Natural killer cell (primary cell): Measurements from ENCODE around the gene CCSAP. TPM values are rescaled to one million over a fixed set of nuclear protein-coding genes. Genes with fewer than 3 reads are reported as not detected.

ENCODE experiments used
- ATAC-seq, 3 donors: fragments of 150-1000 bp in 2 of 3; fragments of 200-7000 bp in 1 of 3; cut with Tn5 transposase; 1 replicate in 1 of 3; 2 replicates in 2 of 3; pipeline ENCODE4 v1.10.0; 2021; ENCODE audit warnings: mild to moderate bottlenecking in 2 of 3, moderate library complexity in 2 of 3
- DNase-seq, 2 donors: peaks; one replicate each; pipeline versions ENCODE4 v3.0.0 to v3.0.0-alpha.2; 2013 to 2021; ENCODE audit warnings: mixed read lengths in 1 of 2
- H3K27ac ChIP-seq: one replicate; pipeline ENCODE4 v1.5.1; 2013; ENCODE audit warnings: mild to moderate bottlenecking, low read length
- H3K27me3 ChIP-seq: one replicate; pipeline ENCODE4 v1.6.1; 2013; ENCODE audit warnings: low read length; ENCODE audit not compliant: control insufficient read depth, insufficient read depth
- H3K36me3 ChIP-seq: one replicate; pipeline ENCODE4 v1.6.1; 2013; ENCODE audit warnings: low read length; ENCODE audit not compliant: control insufficient read depth, insufficient read depth
- H3K4me1 ChIP-seq: one replicate; pipeline ENCODE4 v1.6.1; 2013; ENCODE audit warnings: low read length; ENCODE audit not compliant: control insufficient read depth, insufficient read depth
- H3K4me3 ChIP-seq: one replicate; pipeline ENCODE4 v1.5.1; 2013; ENCODE audit warnings: low read length
- H3K9me3 ChIP-seq: one replicate; pipeline ENCODE4 v1.6.1; 2013; ENCODE audit warnings: low read length; ENCODE audit not compliant: control insufficient read depth, insufficient read depth
- H3K27ac Mint-ChIP-seq, 2 donors: one replicate each; pipeline ENCODE4 v1.8.0; 2022; ENCODE audit warnings: mild to moderate bottlenecking in 2 of 2, mixed read lengths in 2 of 2, moderate library complexity in 1 of 2
- H3K27me3 Mint-ChIP-seq, 2 donors: one replicate each; pipeline ENCODE4 v1.8.0; 2022; ENCODE audit warnings: low read depth in 2 of 2, mixed read lengths in 2 of 2
- H3K36me3 Mint-ChIP-seq: one replicate; pipeline ENCODE4 v1.8.0; 2022; ENCODE audit warnings: mixed read lengths
- H3K4me1 Mint-ChIP-seq, 2 donors: one replicate each; pipeline ENCODE4 v1.8.0; 2022; ENCODE audit warnings: mixed read lengths in 2 of 2
- H3K4me3 Mint-ChIP-seq: one replicate; pipeline ENCODE4 v1.8.0; 2022; ENCODE audit warnings: mild to moderate bottlenecking, moderate library complexity, mixed read lengths
- H3K9me3 Mint-ChIP-seq, 2 donors: one replicate each; pipeline ENCODE4 v1.8.0; 2022; ENCODE audit warnings: mixed read lengths in 2 of 2
- CTCF ChIP-seq: fragments of 200-600 bp; IDR thresholded peaks from one replicate; pipeline ENCODE4 v1.8.0; 2022; ENCODE audit warnings: antibody characterized with exemption
- WGBS: methylation state at CpG from one replicate; pipeline ENCODE4 v1.1.7; 2013; ENCODE audit warnings: missing lambda C conversion rate; ENCODE audit not compliant: insufficient coverage; 5-methylcytosine and 5-hydroxymethylcytosine counted together
- intact Hi-C: fragments of 100-400 bp; cut with micrococcal nuclease; formaldehyde crosslinking; loops from one replicate; pipeline ENCODE4 v1.14.2; 2022
- total RNA-seq, 4 donors: library from RNA; stranded (reverse); fragments of 120-200 nt in 1 of 4; gene quantifications; one replicate each; pipeline versions ENCODE4 v1.2.3 to v1.2.4, GENCODE V29; 2013 to 2022

The CCSAP gene
- total RNA-seq, 3 donors from 2014 or later (not counting 1 experiment from before 2014, with no cell fraction given) = 6.8 to 14.0 (median 10.2) TPM

DNA sequence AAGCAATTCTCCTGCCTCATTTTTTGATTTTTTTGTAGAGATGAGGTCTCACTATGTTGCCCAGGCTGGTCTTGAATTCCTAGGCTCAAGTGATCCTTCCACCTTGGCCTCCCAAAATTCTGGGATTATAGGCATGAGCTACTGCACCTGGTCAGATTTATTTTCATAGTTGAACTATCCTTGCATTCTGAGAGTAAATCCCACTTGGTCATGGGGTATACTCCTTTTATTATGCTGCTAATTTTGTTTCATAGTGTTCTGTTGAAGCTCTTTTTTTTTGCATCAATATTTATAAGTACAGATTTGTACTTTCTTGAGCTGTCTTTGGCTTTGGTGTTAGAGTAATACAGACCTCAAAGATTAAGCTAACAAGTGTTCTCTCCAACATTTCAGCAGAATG lies 12.8 kb upstream of the CCSAP start:
- intact Hi-C loops = no loop called here
- Mint-ChIP-seq H3K4me3 (no peak overlapping the region), H3K36me3 (peaks cover 5% of the 10 kb centered on the region), H3K4me1 (no peaks in the 10 kb centered on the region), H3K27ac (no peak overlapping the region), H3K27me3 (peaks cover 41 to 85% of the 10 kb centered on the region in 2 donors), H3K9me3 (peaks cover 0 to 2% of the 10 kb centered on the region in 2 donors)
- no peak for ATAC-seq
- H3K4me1 ChIP-seq = no peaks in the 10 kb centered on the region
- no peak for DNase-seq
- H3K27ac ChIP-seq = no peak overlapping the region
- no peak overlapping the region for H3K4me3 ChIP-seq
- peaks cover 10% of the 10 kb centered on the region for H3K27me3 ChIP-seq
- no peaks in the 10 kb centered on the region for H3K9me3 ChIP-seq
- H3K36me3 ChIP-seq = no peaks in the 10 kb centered on the region
- no peak for TF ChIP-seq CTCF

DNA sequence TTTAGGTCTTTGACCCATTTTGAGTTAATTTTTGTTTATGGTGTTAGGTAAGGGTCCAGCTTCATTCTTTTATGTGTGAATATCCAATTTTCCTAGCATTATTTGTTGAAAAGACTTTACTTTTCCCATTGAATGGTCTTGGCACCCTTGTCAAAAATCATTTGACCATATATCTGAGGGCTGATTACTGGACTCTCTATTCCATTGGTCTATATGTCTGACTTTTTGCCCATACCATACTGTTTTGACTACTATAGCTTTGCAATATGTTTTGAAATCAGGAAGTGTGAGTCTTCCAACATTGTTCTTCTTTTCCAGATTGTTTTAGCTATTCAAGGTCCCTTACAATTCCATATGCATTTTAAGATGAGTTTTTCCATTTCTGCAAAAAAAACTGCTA lies 11.4 kb upstream of the CCSAP start:
- H3K4me1 ChIP-seq = no peaks in the 10 kb centered on the region
- no peaks in the 10 kb centered on the region for H3K9me3 ChIP-seq
- TF ChIP-seq CTCF = no peak
- H3K36me3 ChIP-seq = no peaks in the 10 kb centered on the region
- H3K27me3 ChIP-seq = peaks cover 8% of the 10 kb centered on the region
- ATAC-seq (no peak), DNase-seq (no peak)
- no peak overlapping the region for H3K27ac Mint-ChIP-seq
- peaks cover 0 to 2% of the 10 kb centered on the region in 2 donors for H3K9me3 Mint-ChIP-seq
- peaks cover 32 to 79% of the 10 kb centered on the region in 2 donors for H3K27me3 Mint-ChIP-seq
- H3K27ac ChIP-seq = no peak overlapping the region
- H3K4me3 ChIP-seq = no peak overlapping the region
- intact Hi-C loops = no loop called here
- H3K4me1 Mint-ChIP-seq = no peaks in the 10 kb centered on the region
- H3K36me3 Mint-ChIP-seq = peaks cover 5% of the 10 kb centered on the region
- no peak overlapping the region for H3K4me3 Mint-ChIP-seq

DNA sequence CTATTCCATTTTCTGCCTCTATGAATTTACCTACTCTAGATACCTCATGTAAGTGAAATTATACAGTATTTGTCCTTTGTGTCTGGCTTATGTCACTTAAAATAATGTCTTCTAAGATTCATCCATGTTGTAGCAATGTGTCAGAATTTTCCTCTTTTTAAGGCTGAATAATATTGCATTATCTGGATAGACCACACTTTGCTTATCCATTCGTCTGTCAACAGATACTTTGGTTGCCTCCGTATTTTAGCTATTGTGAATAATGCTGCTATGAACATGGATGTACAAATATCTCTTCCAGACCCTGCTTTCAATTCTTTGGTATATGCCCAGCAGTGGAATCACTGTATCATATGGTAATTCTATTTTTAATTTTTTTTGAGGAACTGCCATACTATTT lies 10.1 kb upstream of the CCSAP start:
- peaks cover 28 to 73% of the 10 kb centered on the region in 2 donors for H3K27me3 Mint-ChIP-seq
- H3K9me3 Mint-ChIP-seq = peaks cover 0 to 2% of the 10 kb centered on the region in 2 donors
- no peak overlapping the region for H3K4me3 Mint-ChIP-seq
- Histone ChIP-seq H3K27me3 (peaks cover 8% of the 10 kb centered on the region), H3K4me3 (no peak overlapping the region), H3K4me1 (no peaks in the 10 kb centered on the region), H3K36me3 (no peaks in the 10 kb centered on the region), H3K27ac (no peak overlapping the region), H3K9me3 (no peaks in the 10 kb centered on the region)
- ATAC-seq (no peak), DNase-seq (no peak)
- no peaks in the 10 kb centered on the region for H3K4me1 Mint-ChIP-seq
- TF ChIP-seq CTCF = no peak
- intact Hi-C loops = no loop called here
- WGBS = 91% methylated on average over 2 of the region's 2 CpGs
- H3K27ac Mint-ChIP-seq = no peak overlapping the region
- peaks cover 5% of the 10 kb centered on the region for H3K36me3 Mint-ChIP-seq
